D721Med (cell line): ENCODE measurements around the gene WNT5A.

Experiments used
- DNase-seq: peaks from one replicate; pipeline ENCODE4 v3.0.0; 2011; ENCODE audit warnings: low spot score; ENCODE audit not compliant: insufficient read length
- FAIRE-seq: peaks from 2 replicates; lab custom pipeline; 2011; peaks lifted over from hg19 to GRCh38; lab: Jason Lieb, UNC
- CTCF ChIP-seq: IDR thresholded peaks from 2 replicates; pipeline ENCODE4 v1.5.1; 2012; ENCODE audit warnings: mild to moderate bottlenecking, control low read depth; ENCODE audit not compliant: insufficient read depth; ENCODE audit errors: missing control alignments

The WNT5A gene

GRCh38 chr3:55524565-55525244 lies 37.6 kb upstream of the WNT5A start:
- DNase-seq (no peak), FAIRE-seq (no peak)
- TF ChIP-seq CTCF, result no peak

GRCh38 chr3:55523471-55523870 lies 36.4 kb upstream of the WNT5A start:
- FAIRE-seq (no peak), DNase-seq (no peak)
- TF ChIP-seq CTCF, result no peak

GRCh38 chr3:55521738-55522421 lies 34.8 kb upstream of the WNT5A start:
- DNase-seq (no peak), FAIRE-seq (no peak)
- TF ChIP-seq CTCF, result no peak

- TF ChIP-seq CTCF, result no peak
- FAIRE-seq, result no peak
These were observed 34.1 kb upstream of the WNT5A start for GRCh38 chr3:55521064-55521737.

DNA sequence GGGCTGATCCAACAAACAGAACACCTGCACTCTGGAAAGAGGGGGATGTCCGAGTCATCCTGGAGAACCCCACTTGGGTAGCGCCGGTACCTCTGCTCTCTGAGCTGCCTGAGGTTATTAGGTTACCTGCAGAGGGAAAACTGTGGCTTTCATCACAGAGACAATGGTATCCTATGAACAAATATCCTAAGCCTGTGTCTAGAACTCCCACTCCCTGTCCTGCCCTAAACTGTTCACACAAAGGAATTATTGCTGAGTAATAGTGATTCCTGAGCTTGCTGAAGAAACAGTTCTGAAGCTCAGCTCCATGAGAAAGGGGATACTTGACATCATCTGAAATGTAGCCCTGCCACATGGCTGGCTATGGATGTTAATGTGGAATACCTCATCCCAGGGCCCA lies 31.9 kb upstream of the WNT5A start:
- TF ChIP-seq CTCF, result no peak
- FAIRE-seq (no peak), DNase-seq (no peak)

More at GRCh38 chr3:55521064-55521737, 34.1 kb upstream of the WNT5A start:
- no peak for DNase-seq

DNA sequence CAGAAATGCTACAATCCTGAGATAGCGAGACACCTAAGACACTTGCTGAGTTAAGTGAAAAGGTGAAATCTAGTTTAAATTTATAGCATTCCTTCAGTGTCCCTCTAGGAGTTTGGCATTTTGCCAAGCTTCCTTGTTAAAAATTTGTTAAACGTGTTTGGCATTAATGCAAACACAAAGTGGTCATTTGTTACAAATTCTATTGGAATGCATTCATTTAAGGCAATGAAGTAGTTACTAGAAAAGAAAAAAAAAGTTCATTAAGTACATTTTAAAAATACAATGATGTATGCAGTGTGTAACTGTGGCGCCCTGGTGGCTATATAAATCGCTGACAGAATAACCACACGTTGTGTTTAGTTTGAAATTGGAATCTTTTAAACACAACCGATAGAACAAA lies 31.3 kb upstream of the WNT5A start:
- FAIRE-seq (no peak), DNase-seq (no peak)
- TF ChIP-seq CTCF, result no peak
